K562 (cell line): ENCODE results near the gene LYAR. TPM values are rescaled to one million over a fixed set of nuclear protein-coding genes. Genes with fewer than 3 reads are reported as not detected.

Experiments used
- ATAC-seq: fragments of 200-7000 bp; cut with Tn5 transposase; 3 replicates; pipeline ENCODE4 v1.9.1; 2020; ENCODE audit warnings: moderate library complexity
- BruUV-seq: library from RNA; stranded (reverse); fragments of 400-500 nt; replicated peaks from 2 replicates; lab custom pipeline; 2021; lab: Mats Ljungman, UMichigan
- CTCF ChIA-PET: fragments of 300-600 bp; formaldehyde crosslinking; extraction: SDS; loops from one replicate; lab custom pipeline; 2021; ENCODE audit warnings: low intra/inter-chr PET ratio; lab: Yijun Ruan, JAX
- POLR2A ChIA-PET: fragments of 300-600, 350-650 bp; sonication (Branson Sonifier 250); formaldehyde crosslinking; extraction: SDS; loops from one replicate; lab custom pipeline; 2021; ENCODE audit warnings: antibody characterized with exemption, inconsistent platforms; lab: Yijun Ruan, JAX
- DNase-seq, 4 experiments: peaks; one replicate each; pipeline versions ENCODE4 v3.0.0 to v3.0.0-alpha.2; 2011 to 2018; ENCODE audit warnings: low spot score in 3 of 4, mixed read lengths in 3 of 4; ENCODE audit errors: extremely low read depth in 1 of 4
- FAIRE-seq: peaks from 2 replicates; lab custom pipeline; 2011; peaks lifted over from hg19 to GRCh38; lab: Jason Lieb, UNC
- H2AFZ ChIP-seq: 2 replicates; pipeline ENCODE4 v1.6.0; 2011; ENCODE audit warnings: low read depth, low read length, control low read depth, inconsistent platforms
- H3K27ac ChIP-seq: fragments of 200-600 bp; 3 replicates; pipeline ENCODE4 v1.8.0; 2011; ENCODE audit warnings: low read depth, mild to moderate bottlenecking, control low read depth, inconsistent platforms, low read length, moderate library complexity, mixed read lengths; ENCODE audit errors: extremely low read depth
- H3K27me3 ChIP-seq, 2 experiments: fragments of 300-600 bp in 1 of 2; 2 replicates in 1 of 2; 3 replicates in 1 of 2; pipeline versions ENCODE4 v1.6.0 to v1.8.0; 2011; ENCODE audit warnings: inconsistent platforms in 2 of 2, low read length in 2 of 2, mild to moderate bottlenecking in 1 of 2, mixed read lengths in 1 of 2, moderate library complexity in 1 of 2; ENCODE audit not compliant: control insufficient read depth in 2 of 2, insufficient read depth in 2 of 2
- H3K36me3 ChIP-seq: fragments of 300-600 bp; 3 replicates; pipeline ENCODE4 v1.8.0; 2011; ENCODE audit warnings: mild to moderate bottlenecking, low read length, inconsistent platforms; ENCODE audit not compliant: control insufficient read depth, insufficient read depth
- H3K4me1 ChIP-seq, 2 experiments: fragments of 200-600 bp in 1 of 2; replicated peaks in 1 of 2; 2 replicates in 1 of 2; 3 replicates in 1 of 2; pipeline versions ENCODE4 v1.5.1 to v1.8.0; 2011; ENCODE audit warnings: inconsistent platforms in 2 of 2, low read length in 2 of 2, mild to moderate bottlenecking in 1 of 2, mixed read lengths in 1 of 2, moderate library complexity in 1 of 2; ENCODE audit not compliant: control insufficient read depth in 2 of 2, insufficient read depth in 2 of 2
- H3K4me2 ChIP-seq: 2 replicates; pipeline ENCODE4 v1.6.1; 2011; ENCODE audit warnings: low read length, control low read depth, inconsistent platforms, mixed read lengths; ENCODE audit not compliant: insufficient read depth
- H3K4me3 ChIP-seq: fragments of 200-600 bp; sonication (generic), shearing (Covaris generic); 2 replicates; pipeline ENCODE4 v1.5.1; 2016; ENCODE audit warnings: control low read depth, inconsistent platforms
- H3K79me2 ChIP-seq: fragments of 200-600 bp; 3 replicates; pipeline ENCODE4 v1.8.0; 2011; ENCODE audit warnings: low read length, inconsistent platforms; ENCODE audit not compliant: control insufficient read depth, insufficient read depth
- H3K9ac ChIP-seq, 2 experiments: 2 replicates each; pipeline versions ENCODE4 v1.6.0 to v1.6.1; 2011; ENCODE audit warnings: low read depth in 2 of 2, low read length in 2 of 2, control low read depth in 1 of 2, inconsistent platforms in 1 of 2, mild to moderate bottlenecking in 1 of 2, mixed read lengths in 1 of 2; ENCODE audit not compliant: insufficient read depth in 1 of 2
- H3K9me1 ChIP-seq: one replicate; pipeline ENCODE4 v1.6.0; 2011; ENCODE audit warnings: inconsistent platforms, mild to moderate bottlenecking, low read length, moderate library complexity; ENCODE audit not compliant: control insufficient read depth, insufficient read depth
- H3K9me3 ChIP-seq: replicated peaks from 2 replicates; pipeline ENCODE4 v1.5.1; 2011; ENCODE audit warnings: low read depth, low read length, inconsistent platforms; ENCODE audit not compliant: control insufficient read depth, insufficient read depth
- H4K20me1 ChIP-seq: replicated peaks from 2 replicates; pipeline ENCODE4 v1.6.1; 2011; ENCODE audit warnings: low read length, inconsistent platforms, mixed read lengths; ENCODE audit not compliant: control insufficient read depth, insufficient read depth
- C11orf30 ChIP-seq: fragments of 450-650 bp; IDR thresholded peaks from 2 replicates; pipeline ENCODE4 v1.6.1; 2016; ENCODE audit warnings: low read depth, mild to moderate bottlenecking
- ETV5 ChIP-seq: sonication (generic); formaldehyde crosslinking; IDR thresholded peaks from 2 replicates; pipeline ENCODE4 v1.4.0; 2020; ENCODE audit warnings: low read depth, mild to moderate bottlenecking, missing genetic modification reagents
- KAT2B ChIP-seq: IDR thresholded peaks from one replicate; pipeline ENCODE4 v1.6.1; 2012; ENCODE audit warnings: low read depth, mild to moderate bottlenecking, control low read depth, inconsistent platforms, low read length, moderate library complexity
- MXD1 ChIP-seq: fragments of 250-450 bp; sonication (Bioruptor Pico); IDR thresholded peaks from 2 replicates; pipeline ENCODE4 v1.8.0; 2021; ENCODE audit warnings: borderline replicate concordance, mild to moderate bottlenecking, moderate library complexity; ENCODE audit not compliant: poor library complexity, severe bottlenecking
- PHF21A ChIP-seq: fragments of 450-650 bp; IDR thresholded peaks from 2 replicates; pipeline ENCODE4 v1.6.1; 2017; ENCODE audit warnings: low read depth, borderline replicate concordance
- PHF8 ChIP-seq: fragments of 200-600 bp; sonication (generic); IDR thresholded peaks from 2 replicates; pipeline ENCODE4 v1.6.1; 2012; ENCODE audit warnings: mixed run types, mild to moderate bottlenecking, inconsistent platforms, low read length, moderate library complexity, borderline replicate concordance
- RFX7 ChIP-seq: fragments of 250-450 bp; sonication (Bioruptor Pico); IDR thresholded peaks from 2 replicates; pipeline ENCODE4 v1.5.1; 2021; ENCODE audit warnings: mild to moderate bottlenecking
- SIRT6 ChIP-seq: IDR thresholded peaks from one replicate; pipeline ENCODE4 v1.6.1; 2012; ENCODE audit warnings: low read depth, mild to moderate bottlenecking, control low read depth, inconsistent platforms, low read length, moderate library complexity
- ZC3H8 ChIP-seq: fragments of 450-650 bp; IDR thresholded peaks from 2 replicates; pipeline ENCODE4 v1.6.1; 2017
- ZNF263 ChIP-seq: sonication (generic); formaldehyde crosslinking; IDR thresholded peaks from 2 replicates; pipeline ENCODE4 v1.8.0; 2022; ENCODE audit warnings: mild to moderate bottlenecking, missing genetic modification reagents, borderline replicate concordance
- WGBS: fragments of 100-300 bp; shearing (Covaris generic); methylation state at CpG from one replicate; pipeline ENCODE4 v1.1.6; 2016; ENCODE audit warnings: low coverage, mixed read lengths; ENCODE audit not compliant: insufficient coverage; ENCODE audit errors: missing lambda C conversion rate; 5-methylcytosine and 5-hydroxymethylcytosine counted together
- in situ Hi-C: fragments of 300-500 bp; cut with MboI; formaldehyde crosslinking; loops from 4 replicates; pipeline ENCODE4 v1.15.0; 2018; ENCODE audit warnings: inconsistent platforms, mixed read lengths
- intact Hi-C: fragments of 100-400 bp; cut with micrococcal nuclease; formaldehyde crosslinking; loops from 2 replicates; pipeline ENCODE4 v1.14.2; 2022
- polyA plus RNA-seq, 8 experiments: library from polyadenylated mRNA; depleted of rRNA in 4 of 8; stranded (reverse) in 5 of 8; unstranded in 3 of 8; fragments of >200 nt; fragmentation: Nextera tagmentation in 2 of 8; fragmentation: Illumina TruSeq in 1 of 8; extraction: Ambion mirVana in 2 of 8; extraction: Trizol in 1 of 8; gene quantifications; 2 replicates each; pipeline versions ENCODE4 v1.2.1 to v1.2.3, GENCODE V29; 2011 to 2014; ENCODE audit warnings: inconsistent platforms in 1 of 8, missing spikeins in 1 of 8
- total RNA-seq, 7 experiments: library from RNA; depleted of rRNA in 6 of 7; stranded (reverse); fragments of >200 nt in 6 of 7; fragmentation: Illumina TruSeq in 2 of 7; extraction: Trizol in 2 of 7; gene quantifications; 2 replicates each; pipeline versions ENCODE4 v1.2.1 to v1.2.3, GENCODE V29; 2011 to 2021; ENCODE audit warnings: low replicate concordance in 1 of 7
- TF ChIP-seq, protein P1 (sequence below): sonication (generic); formaldehyde crosslinking; IDR thresholded peaks from 2 replicates; pipeline ENCODE4 v1.9.0; 2022; ENCODE audit warnings: mild to moderate bottlenecking, missing genetic modification reagents

The LYAR gene
- total and polyA plus RNA-seq, 9 of the 15 experiments (the other 6 are each of a cell fraction or from before 2014, with no cell fraction given): 28.3 to 172 (median 127) TPM

GRCh38 chr4:4323705-4324534, 34.0 kb upstream of the LYAR start (continued):
- TF ChIP-seq MXD1 (no peak), ETV5 (CRISPR knock-in tag) (0 out of 2 replicates have a peak, but pooled peaks have one; percentile 52), ZC3H8 (no peak), PHF8 (no peak), KAT2B (no peak), RFX7 (no peak), PHF21A (no peak)
- TF ChIP-seq, protein P1, sequence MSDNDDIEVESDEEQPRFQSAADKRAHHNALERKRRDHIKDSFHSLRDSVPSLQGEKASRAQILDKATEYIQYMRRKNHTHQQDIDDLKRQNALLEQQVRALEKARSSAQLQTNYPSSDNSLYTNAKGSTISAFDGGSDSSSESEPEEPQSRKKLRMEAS: peak; percentile 80; the same call in 1 of the 2 replicates

DNA sequence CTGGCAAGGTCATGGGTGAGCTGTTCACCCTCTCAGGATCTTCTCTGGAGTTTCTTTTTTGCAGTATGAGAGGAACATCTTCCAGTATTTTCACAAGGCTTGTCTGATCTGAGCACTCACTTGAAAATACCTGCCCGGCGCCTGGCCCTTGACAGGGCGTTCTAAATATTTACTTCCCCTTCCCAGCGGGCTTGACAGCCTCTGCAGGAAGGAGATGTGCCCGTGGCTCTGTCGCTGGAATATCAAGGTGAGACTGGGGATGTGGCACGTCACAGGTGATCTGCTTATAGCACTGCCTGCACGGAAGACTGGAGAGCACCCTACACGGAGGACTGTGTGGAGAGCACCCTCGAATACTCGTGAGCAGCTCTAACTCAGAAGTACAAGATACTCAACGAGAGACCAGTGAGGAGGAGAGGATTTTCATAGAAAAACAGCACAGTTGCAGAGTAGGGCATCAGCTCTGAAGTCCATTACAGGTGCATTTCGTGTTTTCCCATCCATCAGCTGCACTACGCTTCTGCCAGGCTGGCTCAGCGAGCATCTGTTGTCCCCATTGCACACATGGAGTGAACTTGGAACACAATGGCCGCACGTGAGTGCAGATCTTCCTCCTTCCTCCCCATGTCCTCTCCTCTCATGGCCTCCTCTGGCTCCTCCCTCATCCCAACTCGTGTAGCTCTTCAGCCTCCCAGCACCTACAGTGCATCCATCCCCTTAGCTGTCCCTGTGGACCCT, 32.2 kb upstream of the LYAR start:
- BruUV-seq: no TSS peak
- Histone ChIP-seq H3K4me1 (peaks cover 24 to 35% of the 10 kb centered on the region in 2 experiments; a peak in 4 of 5 replicates), H3K36me3 (peaks cover 14% of the 10 kb centered on the region; the same call in 2 of the 3 replicates), H3K4me3 (no peak overlapping the region), H2AFZ (no peak overlapping the region), H3K9ac (no peak overlapping the region), H3K79me2 (no peaks in the 10 kb centered on the region), H3K4me2 (no peak overlapping the region), H4K20me1 (no peaks in the 10 kb centered on the region), H3K27me3 (no peaks in the 10 kb centered on the region), H3K27ac (no peak overlapping the region), H3K9me3 (no peaks in the 10 kb centered on the region), H3K9me1 (no peaks in the 10 kb centered on the region)
- POLR2A ChIA-PET: interaction anchor here (0.7 kb wide), 1 partner anchor 9 kb away, joined by 3 read pairs; no protein-coding TSS in a partner anchor
- TF ChIP-seq ZNF263 (CRISPR knock-in tag) (peak; percentile 55; the same call in 1 of the 2 replicates), SIRT6 (no peak), C11orf30 (no peak)
- intact Hi-C loops: loop anchor here (5.0 kb wide), 1 partner anchor 35 kb away; no protein-coding TSS in a partner anchor
- CTCF ChIA-PET: no interaction called here
- 81% methylated on average over 16 of the region's 18 CpGs for WGBS
- DNase-seq (no peak), FAIRE-seq (no peak), ATAC-seq (no peak)
- in situ Hi-C loops: no loop called here
